Measurements from ENCODE around the gene PYY.
A peak's percentile ranks its signal among the peaks of the same experiment; 100 is the strongest.

PYY gene

DNA sequence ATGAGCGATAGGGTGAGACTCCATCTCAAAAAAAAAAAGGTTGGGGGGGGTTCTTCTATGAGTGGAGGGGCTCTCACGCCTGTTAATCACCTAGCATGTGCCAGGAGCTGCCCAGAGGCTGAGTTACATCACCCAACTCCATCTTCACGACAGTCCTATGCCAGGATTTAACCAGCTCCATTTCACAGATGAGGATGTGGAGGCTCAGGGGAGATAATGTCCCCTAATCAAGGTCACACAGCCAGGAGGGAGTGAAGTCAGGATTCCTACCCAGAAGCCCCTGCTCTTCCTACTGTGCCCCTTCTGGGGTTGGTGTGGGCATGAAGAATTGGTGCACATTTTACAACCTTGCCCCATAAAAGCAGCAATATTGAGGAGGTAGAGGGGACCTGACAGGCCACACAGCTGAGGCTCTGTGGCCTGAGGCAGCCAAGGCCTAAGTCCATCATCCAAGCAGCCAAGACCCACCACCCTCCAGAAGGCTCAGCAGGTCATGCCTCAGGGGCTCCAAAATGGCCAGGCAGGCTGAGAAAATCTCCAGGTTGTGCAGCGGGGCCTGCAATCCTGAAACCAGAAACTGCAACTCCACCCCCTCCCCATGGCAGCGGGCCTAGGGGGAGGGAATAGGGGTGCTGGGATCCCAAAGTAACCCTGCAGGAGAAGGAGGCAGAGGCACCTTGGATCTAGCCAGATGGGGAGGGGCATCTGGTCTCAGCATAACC is 18.4 kb downstream of the PYY start:
- no peak for TF ChIP-seq CEBPB (IDR thresholded peaks at IDR 0.05)
- no peak for TF ChIP-seq TAF1 (IDR thresholded peaks at IDR 0.05; ENCODE audit: low read depth)
- TF ChIP-seq EGR1 (IDR thresholded peaks at IDR 0.05), result no peak
- no peak for TF ChIP-seq CREB1 (IDR thresholded peaks at IDR 0.05; ENCODE audit: low read depth)
- 0 out of 2 replicates have a peak, but pooled peaks have one; percentile 38 for TF ChIP-seq NFIC (IDR thresholded peaks at IDR 0.05)
- 0 out of 2 replicates have a peak, but pooled peaks have one; percentile 25 for TF ChIP-seq YY1 (IDR thresholded peaks at IDR 0.05; ENCODE audit: low read depth)
- no peak for TF ChIP-seq USF1 (IDR thresholded peaks at IDR 0.05)
- no peak for TF ChIP-seq ZBTB7A (IDR thresholded peaks at IDR 0.05; ENCODE audit: low read depth)
- TF ChIP-seq FOXM1 (IDR thresholded peaks at IDR 0.05; ENCODE audit: borderline replicate concordance, low read depth), result no peak
- TF ChIP-seq, protein P1, sequence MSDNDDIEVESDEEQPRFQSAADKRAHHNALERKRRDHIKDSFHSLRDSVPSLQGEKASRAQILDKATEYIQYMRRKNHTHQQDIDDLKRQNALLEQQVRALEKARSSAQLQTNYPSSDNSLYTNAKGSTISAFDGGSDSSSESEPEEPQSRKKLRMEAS (IDR thresholded peaks at IDR 0.05), result no peak
- peak; percentile 65; the same call in 1 of the 2 replicates for TF ChIP-seq EP300 (IDR thresholded peaks at IDR 0.05; ENCODE audit: borderline replicate concordance)
- TF ChIP-seq TCF12 (IDR thresholded peaks at IDR 0.05; ENCODE audit: low read depth), result peak; percentile 12; the same call in 1 of the 2 replicates
- no peak for TF ChIP-seq RAD21 (IDR thresholded peaks at IDR 0.05; ENCODE audit: low read depth)
- no peak for TF ChIP-seq REST (IDR thresholded peaks at IDR 0.05; ENCODE audit: low read depth)
- TF ChIP-seq TEAD4 (IDR thresholded peaks at IDR 0.05), result no peak

DNA sequence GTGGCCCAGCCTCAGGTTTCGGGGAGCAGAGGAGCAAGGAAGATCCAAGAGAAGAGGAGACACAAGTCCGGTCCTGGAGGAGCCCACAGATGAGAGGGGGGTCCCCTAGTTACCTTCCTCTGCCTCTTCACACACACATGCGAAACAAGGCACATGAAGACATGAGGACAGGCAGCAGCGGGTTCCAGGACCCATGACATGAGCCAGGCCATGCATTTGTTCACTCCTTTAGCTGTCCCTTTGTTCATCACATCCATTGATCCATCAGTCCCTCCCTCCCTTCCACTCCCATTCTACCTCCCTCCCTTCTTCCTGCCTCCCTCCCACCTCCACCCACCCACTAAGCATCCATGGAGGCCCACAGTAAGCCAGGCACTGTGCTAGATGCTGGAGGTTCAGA is 20.8 kb downstream of the PYY start:
- no peak for TF ChIP-seq CREB1 (IDR thresholded peaks at IDR 0.05; ENCODE audit: low read depth)
- no peak for TF ChIP-seq RAD21 (IDR thresholded peaks at IDR 0.05; ENCODE audit: low read depth)
- no peak for TF ChIP-seq USF1 (IDR thresholded peaks at IDR 0.05)
- TF ChIP-seq TAF1 (IDR thresholded peaks at IDR 0.05; ENCODE audit: low read depth), result no peak
- TF ChIP-seq EP300 (IDR thresholded peaks at IDR 0.05; ENCODE audit: borderline replicate concordance), result no peak
- TF ChIP-seq ZBTB7A (IDR thresholded peaks at IDR 0.05; ENCODE audit: low read depth), result no peak
- TF ChIP-seq YY1 (IDR thresholded peaks at IDR 0.05; ENCODE audit: low read depth), result no peak
- TF ChIP-seq TEAD4 (IDR thresholded peaks at IDR 0.05), result no peak
- TF ChIP-seq CEBPB (IDR thresholded peaks at IDR 0.05), result no peak
- TF ChIP-seq FOXM1 (IDR thresholded peaks at IDR 0.05; ENCODE audit: borderline replicate concordance, low read depth), result no peak
- no peak for TF ChIP-seq TCF12 (IDR thresholded peaks at IDR 0.05; ENCODE audit: low read depth)
- TF ChIP-seq EGR1 (IDR thresholded peaks at IDR 0.05), result no peak

GRCh38 chr17:43932357-43932756 is 21.4 kb downstream of the PYY start:
- no peak for TF ChIP-seq EP300 (IDR thresholded peaks at IDR 0.05; ENCODE audit: borderline replicate concordance)
- no peak for TF ChIP-seq CEBPB (IDR thresholded peaks at IDR 0.05)
- TF ChIP-seq ZBTB7A (IDR thresholded peaks at IDR 0.05; ENCODE audit: low read depth), result no peak
- no peak for TF ChIP-seq USF1 (IDR thresholded peaks at IDR 0.05)
- no peak for TF ChIP-seq FOXM1 (IDR thresholded peaks at IDR 0.05; ENCODE audit: borderline replicate concordance, low read depth)
- TF ChIP-seq TAF1 (IDR thresholded peaks at IDR 0.05; ENCODE audit: low read depth), result no peak
- no peak for TF ChIP-seq REST (IDR thresholded peaks at IDR 0.05; ENCODE audit: low read depth)
- no peak for TF ChIP-seq TCF12 (IDR thresholded peaks at IDR 0.05; ENCODE audit: low read depth)
- no peak for TF ChIP-seq TEAD4 (IDR thresholded peaks at IDR 0.05)
- TF ChIP-seq NFIC (IDR thresholded peaks at IDR 0.05), result no peak
- no peak for TF ChIP-seq RAD21 (IDR thresholded peaks at IDR 0.05; ENCODE audit: low read depth)
- no peak for TF ChIP-seq YY1 (IDR thresholded peaks at IDR 0.05; ENCODE audit: low read depth)
- TF ChIP-seq, protein P1 (IDR thresholded peaks at IDR 0.05), result no peak
- no peak for TF ChIP-seq CREB1 (IDR thresholded peaks at IDR 0.05; ENCODE audit: low read depth)

- TF ChIP-seq CREB1 (IDR thresholded peaks at IDR 0.05; ENCODE audit: low read depth), result no peak
- no peak for TF ChIP-seq TAF1 (IDR thresholded peaks at IDR 0.05; ENCODE audit: low read depth)
- TF ChIP-seq NFIC (IDR thresholded peaks at IDR 0.05), result no peak
- TF ChIP-seq YY1 (IDR thresholded peaks at IDR 0.05; ENCODE audit: low read depth), result no peak
- TF ChIP-seq TCF12 (IDR thresholded peaks at IDR 0.05; ENCODE audit: low read depth), result peak; percentile 20; the same call in 1 of the 2 replicates
- TF ChIP-seq, protein P1 (IDR thresholded peaks at IDR 0.05), result no peak
- no peak for TF ChIP-seq CEBPB (IDR thresholded peaks at IDR 0.05)
Measured at GRCh38 chr17:43931062-43931571, 22.6 kb downstream of the PYY start.

Data from Ishikawa (cell line).